ENCODE measurements around the gene COA1.

GRCh38 chr7:43747328-43748105, 18.2 kb upstream of the COA1 start:
- TF ChIP-seq EZH2 (IDR thresholded peaks at IDR 0.05; ENCODE audit: insufficient read depth, poor library complexity, severe bottlenecking) (no peak), EZH2phosphoT487 (IDR thresholded peaks at IDR 0.05; ENCODE audit: insufficient read depth, low read depth) (no peak)
